ENCODE data around the gene MIPEP.

DNA sequence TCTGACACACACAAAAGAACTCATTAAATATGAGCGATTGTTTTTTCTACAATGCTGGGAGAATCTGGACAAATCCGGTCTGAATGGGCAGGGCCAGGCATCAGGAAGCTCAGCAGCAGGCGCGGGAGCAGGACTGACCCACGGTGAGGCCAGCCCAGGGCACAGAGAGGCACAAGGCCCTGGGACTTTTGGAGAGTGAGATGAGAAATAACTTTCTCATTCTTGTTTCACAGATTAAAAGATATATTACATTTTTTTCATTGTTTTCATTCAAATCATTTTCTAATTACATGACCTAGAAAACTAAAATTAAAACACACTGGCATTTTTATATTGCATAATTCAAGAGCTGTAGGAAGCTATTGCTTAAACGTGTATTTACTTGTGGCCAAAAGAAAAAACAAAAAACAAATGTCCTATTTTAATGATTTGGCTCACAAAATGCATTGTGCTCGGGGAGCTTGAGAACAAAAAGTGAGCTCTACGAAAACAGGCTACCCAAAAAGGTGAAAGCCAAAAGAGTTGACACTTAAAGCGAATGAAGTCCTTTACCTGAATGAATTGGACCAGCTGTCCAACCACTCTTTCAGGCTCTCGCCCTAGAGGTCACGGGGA lies 185.8 kb downstream of the MIPEP start:
- TF ChIP-seq POLR2AphosphoS5 (IDR thresholded peaks at IDR 0.05; ENCODE audit: low read depth): no peak
- TF ChIP-seq, protein P1, sequence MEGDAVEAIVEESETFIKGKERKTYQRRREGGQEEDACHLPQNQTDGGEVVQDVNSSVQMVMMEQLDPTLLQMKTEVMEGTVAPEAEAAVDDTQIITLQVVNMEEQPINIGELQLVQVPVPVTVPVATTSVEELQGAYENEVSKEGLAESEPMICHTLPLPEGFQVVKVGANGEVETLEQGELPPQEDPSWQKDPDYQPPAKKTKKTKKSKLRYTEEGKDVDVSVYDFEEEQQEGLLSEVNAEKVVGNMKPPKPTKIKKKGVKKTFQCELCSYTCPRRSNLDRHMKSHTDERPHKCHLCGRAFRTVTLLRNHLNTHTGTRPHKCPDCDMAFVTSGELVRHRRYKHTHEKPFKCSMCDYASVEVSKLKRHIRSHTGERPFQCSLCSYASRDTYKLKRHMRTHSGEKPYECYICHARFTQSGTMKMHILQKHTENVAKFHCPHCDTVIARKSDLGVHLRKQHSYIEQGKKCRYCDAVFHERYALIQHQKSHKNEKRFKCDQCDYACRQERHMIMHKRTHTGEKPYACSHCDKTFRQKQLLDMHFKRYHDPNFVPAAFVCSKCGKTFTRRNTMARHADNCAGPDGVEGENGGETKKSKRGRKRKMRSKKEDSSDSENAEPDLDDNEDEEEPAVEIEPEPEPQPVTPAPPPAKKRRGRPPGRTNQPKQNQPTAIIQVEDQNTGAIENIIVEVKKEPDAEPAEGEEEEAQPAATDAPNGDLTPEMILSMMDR (IDR thresholded peaks at IDR 0.05; ENCODE audit: insufficient read depth, low read length): no peak
- no peak for TF ChIP-seq REST (IDR thresholded peaks at IDR 0.05; ENCODE audit: insufficient replicate concordance, low read depth)
- no peak for TF ChIP-seq SPI1 (IDR thresholded peaks at IDR 0.05; ENCODE audit: borderline replicate concordance, low read depth)

Measured in HL-60 (cell line).